IMR-90 (cell line): ENCODE measurements around the gene CPOX. TPM values are rescaled to one million over a fixed set of nuclear protein-coding genes. Genes with fewer than 3 reads are reported as not detected.

Experiments
- ATAC-seq: fragments of 200-7000 bp; cut with Tn5 transposase; 2 replicates; pipeline ENCODE4 v1.9.1; 2020; ENCODE audit warnings: low read depth, mild to moderate bottlenecking, moderate library complexity
- BruUV-seq: library from RNA; stranded (reverse); fragments of 400-500 nt; replicated peaks from 2 replicates; lab custom pipeline; 2021; lab: Mats Ljungman, UMichigan
- CTCF ChIA-PET: fragments of 300-600 bp; formaldehyde crosslinking; extraction: SDS; loops from one replicate; lab custom pipeline; 2021; ENCODE audit warnings: antibody characterized with exemption; lab: Yijun Ruan, JAX
- POLR2A ChIA-PET: fragments of 300-600 bp; sonication (Branson Sonifier 250); formaldehyde crosslinking; loops from one replicate; lab custom pipeline; 2022; ENCODE audit warnings: antibody characterized with exemption; ENCODE audit not compliant: unreplicated experiment; lab: Charles Lee
- DNase-seq: peaks from one replicate; pipeline ENCODE4 v3.0.0; 2013
- H2AFZ ChIP-seq: replicated peaks from 2 replicates; pipeline ENCODE3; 2013; ENCODE audit warnings: low read length, mild to moderate bottlenecking; ENCODE audit not compliant: poor library complexity
- H2AK5ac ChIP-seq: 2 replicates; pipeline ENCODE4 v1.6.1; 2013; ENCODE audit warnings: low read depth, low read length, inconsistent platforms
- H2AK9ac ChIP-seq: replicated peaks from 2 replicates; pipeline ENCODE3; 2013; ENCODE audit warnings: mild to moderate bottlenecking, low read depth, low read length, moderate library complexity; ENCODE audit not compliant: poor library complexity
- H2BK120ac ChIP-seq: 2 replicates; pipeline ENCODE4 v1.6.1; 2013; ENCODE audit warnings: low read depth, low read length, inconsistent platforms
- H2BK15ac ChIP-seq: 3 replicates; pipeline ENCODE4 v1.6.1; 2013; ENCODE audit warnings: low read depth, low read length, inconsistent platforms
- H2BK20ac ChIP-seq: 2 replicates; pipeline ENCODE4 v1.6.1; 2013; ENCODE audit warnings: low read depth, mild to moderate bottlenecking, inconsistent platforms, low read length, moderate library complexity
- H2BK5ac ChIP-seq: 2 replicates; pipeline ENCODE4 v1.6.1; 2013; ENCODE audit warnings: mild to moderate bottlenecking, low read depth, low read length, inconsistent platforms; ENCODE audit not compliant: poor library complexity, severe bottlenecking
- H3K14ac ChIP-seq: replicated peaks from 2 replicates; pipeline ENCODE4 v1.6.1; 2013; ENCODE audit warnings: low read depth, low read length, inconsistent platforms
- H3K18ac ChIP-seq: 2 replicates; pipeline ENCODE4 v1.6.1; 2013; ENCODE audit warnings: low read depth, low read length, control low read depth
- H3K23ac ChIP-seq: 2 replicates; pipeline ENCODE4 v1.6.1; 2013; ENCODE audit warnings: low read depth, low read length, inconsistent platforms
- H3K27ac ChIP-seq: 2 replicates; pipeline ENCODE4 v1.5.1; 2013; ENCODE audit warnings: mild to moderate bottlenecking, control low read depth, low read length; ENCODE audit not compliant: insufficient read depth
- H3K27me3 ChIP-seq: 2 replicates; pipeline ENCODE4 v1.6.1; 2013; ENCODE audit warnings: low read length; ENCODE audit not compliant: control insufficient read depth, insufficient read depth
- H3K36me3 ChIP-seq: 2 replicates; pipeline ENCODE4 v1.6.1; 2013; ENCODE audit warnings: low read length, mixed read lengths; ENCODE audit not compliant: control insufficient read depth, insufficient read depth
- H3K4ac ChIP-seq: 2 replicates; pipeline ENCODE4 v1.6.1; 2013; ENCODE audit warnings: low read depth, low read length, inconsistent platforms
- H3K4me1 ChIP-seq: 2 replicates; pipeline ENCODE4 v1.6.1; 2013; ENCODE audit warnings: low read length, mixed read lengths; ENCODE audit not compliant: control insufficient read depth, insufficient read depth
- H3K4me2 ChIP-seq: 2 replicates; pipeline ENCODE4 v1.6.1; 2013; ENCODE audit warnings: low read depth, mild to moderate bottlenecking, control low read depth, low read length, moderate library complexity
- H3K4me3 ChIP-seq: 2 replicates; pipeline ENCODE4 v1.5.1; 2013; ENCODE audit warnings: low read depth, mild to moderate bottlenecking, control low read depth, low read length, moderate library complexity; ENCODE audit not compliant: insufficient read depth
- H3K56ac ChIP-seq: 2 replicates; pipeline ENCODE4 v1.6.1; 2013; ENCODE audit warnings: low read length, inconsistent platforms; ENCODE audit not compliant: insufficient read depth; ENCODE audit errors: extremely low read depth
- H3K79me1 ChIP-seq, 2 experiments: 2 replicates each; pipeline ENCODE4 v1.6.1; 2013; ENCODE audit warnings: low read length in 2 of 2, inconsistent platforms in 1 of 2, low read depth in 1 of 2
- H3K9ac ChIP-seq: 2 replicates; pipeline ENCODE4 v1.6.1; 2013; ENCODE audit warnings: low read depth, low read length, control low read depth
- H3K9me1 ChIP-seq: 2 replicates; pipeline ENCODE4 v1.6.1; 2013; ENCODE audit warnings: low read length, inconsistent platforms; ENCODE audit not compliant: insufficient read depth
- H3K9me3 ChIP-seq: 2 replicates; pipeline ENCODE4 v1.6.1; 2013; ENCODE audit warnings: low read length; ENCODE audit not compliant: control insufficient read depth, insufficient read depth
- H4K20me1 ChIP-seq: 2 replicates; pipeline ENCODE4 v1.6.1; 2013; ENCODE audit warnings: low read length, inconsistent platforms; ENCODE audit not compliant: insufficient read depth
- H4K5ac ChIP-seq: 2 replicates; pipeline ENCODE4 v1.6.1; 2013; ENCODE audit warnings: mild to moderate bottlenecking, low read depth, low read length, control low read depth
- H4K8ac ChIP-seq, 2 experiments: 2 replicates each; pipeline ENCODE4 v1.6.1; 2013; ENCODE audit warnings: low read depth in 2 of 2, low read length in 2 of 2, control low read depth in 1 of 2, inconsistent platforms in 1 of 2
- H4K91ac ChIP-seq: 2 replicates; pipeline ENCODE4 v1.6.1; 2013; ENCODE audit warnings: low read depth, low read length, inconsistent platforms; ENCODE audit not compliant: insufficient read depth
- BHLHE40 ChIP-seq: fragments of 150-350 bp; IDR thresholded peaks from 2 replicates; pipeline ENCODE4 v1.6.1; 2016; ENCODE audit warnings: mild to moderate bottlenecking, low read depth, low read length
- CEBPB ChIP-seq: IDR thresholded peaks from 2 replicates; pipeline ENCODE4 v1.6.1; 2012; ENCODE audit warnings: low read depth, low read length, improper control_type of control experiment
- FOS ChIP-seq: fragments of 150-350 bp; IDR thresholded peaks from 2 replicates; pipeline ENCODE4 v1.6.1; 2016; ENCODE audit warnings: low read depth, low read length
- NFE2L2 ChIP-seq: fragments of 150-350 bp; IDR thresholded peaks from 2 replicates; pipeline ENCODE4 v1.6.1; 2016; ENCODE audit warnings: low read depth, mild to moderate bottlenecking, low read length
- POLR2A ChIP-seq: IDR thresholded peaks from 2 replicates; pipeline ENCODE4 v1.6.1; 2012; ENCODE audit warnings: mild to moderate bottlenecking, low read depth, low read length
- RCOR1 ChIP-seq: IDR thresholded peaks from 2 replicates; pipeline ENCODE4 v1.6.1; 2012; ENCODE audit warnings: mild to moderate bottlenecking, low read length, improper control_type of control experiment; ENCODE audit not compliant: insufficient replicate concordance
- RFX5 ChIP-seq: IDR thresholded peaks from 2 replicates; pipeline ENCODE4 v1.8.0; 2012; ENCODE audit warnings: low read depth, mild to moderate bottlenecking, low read length, moderate library complexity
- SMC3 ChIP-seq: fragments of 150-350 bp; IDR thresholded peaks from 2 replicates; pipeline ENCODE4 v1.6.1; 2016; ENCODE audit warnings: low read depth, mild to moderate bottlenecking, antibody characterized with exemption, low read length, moderate library complexity
- USF2 ChIP-seq: fragments of 150-350 bp; IDR thresholded peaks from 2 replicates; pipeline ENCODE4 v1.6.1; 2017; ENCODE audit warnings: mild to moderate bottlenecking, antibody characterized with exemption, low read length, low read depth
- WGBS, 2 experiments: methylation state at CpG; one replicate each; pipeline versions ENCODE4 v1.1.5 to v1.1.7; 2013; ENCODE audit warnings: missing lambda C conversion rate in 2 of 2; ENCODE audit not compliant: insufficient read length in 1 of 2; ENCODE audit errors: extremely low coverage in 2 of 2; 5-methylcytosine and 5-hydroxymethylcytosine counted together
- dilution Hi-C: fragments of 300-500 bp; cut with HindIII; formaldehyde crosslinking; loops from one replicate; pipeline ENCODE4 v1.14.3; 2018; ENCODE audit warnings: low sequenced_read_pairs; ENCODE audit not compliant: unreplicated experiment
- in situ Hi-C: fragments of 300-500 bp; cut with MboI; formaldehyde crosslinking; loops from 3 replicates; pipeline ENCODE4 v1.14.3; 2019; ENCODE audit warnings: low sequenced_read_pairs, inconsistent platforms, mixed read lengths
- intact Hi-C: fragments of 100-400 bp; cut with micrococcal nuclease; formaldehyde crosslinking; loops from 2 replicates; pipeline ENCODE4 v1.10.0; 2022
- polyA plus RNA-seq, 3 experiments: library from polyadenylated mRNA; depleted of rRNA; stranded (reverse); fragments of >200 nt; gene quantifications; 2 replicates each; pipeline ENCODE4 v1.2.3, GENCODE V29; 2012; ENCODE audit warnings: low replicate concordance in 1 of 3
- total RNA-seq: library from RNA; depleted of rRNA; stranded (reverse); fragments of >200 nt; gene quantifications from 2 replicates; pipeline ENCODE4 v1.2.3, GENCODE V29; 2012

The CPOX gene
- total and polyA plus RNA-seq, 2 of the 4 experiments (the other 2 are of a cell fraction), result 14.5 to 19.4 TPM

GRCh38 chr3:98599647-98600411, 6.4 kb upstream of the CPOX start:
- H2BK120ac ChIP-seq, result no peak overlapping the region
- in situ Hi-C loops (loop anchor here (5.0 to 25.0 kb wide), 5 partner anchors 185 to 1162 kb away; partner anchors contain the start of gene CRYBG3), intact Hi-C loops (loop anchor here (5.0 to 10.0 kb wide), 2 partner anchors 192 to 305 kb away; partner anchors contain the start of gene DCBLD2), dilution Hi-C loops (no loop called here)
- WGBS, 2 experiments, result 80% methylated on average over 3 of the region's 5 CpGs; no CpG with 5 or more reads in 1 of the 2 experiments
- no peak overlapping the region for H2AK5ac ChIP-seq
- H3K14ac ChIP-seq, result no peak overlapping the region
- no peak overlapping the region for H2BK5ac ChIP-seq
- CTCF ChIA-PET, result no interaction called here
- H3K9me3 ChIP-seq, result no peaks in the 10 kb centered on the region
- no peak overlapping the region for H3K4me3 ChIP-seq
- no peak overlapping the region for H3K18ac ChIP-seq
- H3K79me1 ChIP-seq, result no peaks in the 10 kb centered on the region
- H4K91ac ChIP-seq, result no peak overlapping the region
- H3K56ac ChIP-seq, result no peak overlapping the region
- H3K9me1 ChIP-seq, result no peaks in the 10 kb centered on the region
- no peak for ATAC-seq
- no peak overlapping the region for H2AFZ ChIP-seq
- POLR2A ChIA-PET, result no interaction called here
- BruUV-seq, result no TSS peak
- peaks cover 2% of the 10 kb centered on the region; the same call in 1 of the 2 replicates for H3K4me1 ChIP-seq
- no peaks in the 10 kb centered on the region for H4K20me1 ChIP-seq
- H2AK9ac ChIP-seq, result no peak overlapping the region
- no peaks in the 10 kb centered on the region for H3K36me3 ChIP-seq
- TF ChIP-seq RCOR1 (no peak), FOS (no peak), SMC3 (no peak), BHLHE40 (no peak), POLR2A (no peak), RFX5 (no peak), CEBPB (peak; percentile 90), NFE2L2 (no peak), USF2 (no peak)
- no peak overlapping the region for H2BK15ac ChIP-seq
- no peaks in the 10 kb centered on the region for H3K27me3 ChIP-seq
- DNase-seq, result no peak
- no peak overlapping the region for H3K27ac ChIP-seq
- H4K5ac ChIP-seq, result no peak overlapping the region
- no peak overlapping the region for H4K8ac ChIP-seq
- no peak overlapping the region for H3K4me2 ChIP-seq
- no peak overlapping the region for H3K9ac ChIP-seq
- no peak overlapping the region for H3K23ac ChIP-seq
- H3K4ac ChIP-seq, result no peak overlapping the region
- H2BK20ac ChIP-seq, result no peak overlapping the region
